IPS-18a (cell line): Measurements from ENCODE around the gene EIF2B2.
"Not testable (repeated sequence)": the region's sequence is repeated elsewhere in the genome, so short reads cannot be mapped to it uniquely, and the experiment has no call there.

Experiments used
- H3K27ac ChIP-seq: one replicate; pipeline ENCODE4 v1.5.1; 2013; ENCODE audit warnings: low read length
- H3K27me3 ChIP-seq: one replicate; pipeline ENCODE4 v1.6.1; 2013; ENCODE audit warnings: mild to moderate bottlenecking, low read length; ENCODE audit not compliant: control insufficient read depth, insufficient read depth
- H3K36me3 ChIP-seq: one replicate; pipeline ENCODE4 v1.6.1; 2013; ENCODE audit warnings: low read depth, low read length; ENCODE audit not compliant: control insufficient read depth
- H3K4me1 ChIP-seq: one replicate; pipeline ENCODE4 v1.6.1; 2013; ENCODE audit warnings: low read depth, low read length; ENCODE audit not compliant: control insufficient read depth
- H3K4me3 ChIP-seq: one replicate; pipeline ENCODE4 v1.5.1; 2013; ENCODE audit warnings: low read length
- H3K9ac ChIP-seq: one replicate; pipeline ENCODE4 v1.6.1; 2013; ENCODE audit warnings: mild to moderate bottlenecking, low read length, moderate library complexity
- H3K9me3 ChIP-seq: one replicate; pipeline ENCODE4 v1.6.1; 2013; ENCODE audit warnings: low read depth, low read length; ENCODE audit not compliant: control insufficient read depth

Gene EIF2B2

GRCh38 chr14:74981833-74982232, 20.9 kb upstream of the EIF2B2 start:
- Histone ChIP-seq H3K9me3 (no peaks in the 10 kb centered on the region), H3K27ac (no peak overlapping the region), H3K4me1 (peaks cover 16% of the 10 kb centered on the region), H3K27me3 (no peaks in the 10 kb centered on the region), H3K36me3 (no peaks in the 10 kb centered on the region), H3K4me3 (no peak overlapping the region), H3K9ac (no peak overlapping the region)

GRCh38 chr14:74982661-74983060, 20.1 kb upstream of the EIF2B2 start:
- Histone ChIP-seq H3K4me1 (peaks cover 16% of the 10 kb centered on the region), H3K36me3 (no peaks in the 10 kb centered on the region), H3K27me3 (no peaks in the 10 kb centered on the region), H3K4me3 (no peak overlapping the region), H3K27ac (no peak overlapping the region), H3K9me3 (no peaks in the 10 kb centered on the region), H3K9ac (no peak overlapping the region)

GRCh38 chr14:74983343-74983742, 19.4 kb upstream of the EIF2B2 start:
- Histone ChIP-seq H3K27me3 (no peaks in the 10 kb centered on the region), H3K36me3 (no peaks in the 10 kb centered on the region), H3K27ac (no peak overlapping the region), H3K4me3 (no peak overlapping the region), H3K9me3 (no peaks in the 10 kb centered on the region), H3K4me1 (peaks cover 14% of the 10 kb centered on the region), H3K9ac (no peak overlapping the region)

- H3K4me3 ChIP-seq: no peak overlapping the region
- H3K9me3 ChIP-seq: no peaks in the 10 kb centered on the region
- H3K36me3 ChIP-seq: no peaks in the 10 kb centered on the region
- H3K27ac ChIP-seq: no peak overlapping the region
- no peak overlapping the region for H3K9ac ChIP-seq
- H3K4me1 ChIP-seq: peaks cover 5% of the 10 kb centered on the region
- no peaks in the 10 kb centered on the region for H3K27me3 ChIP-seq
These were observed 18.3 kb upstream of the EIF2B2 start for GRCh38 chr14:74984236-74985027.

- Histone ChIP-seq H3K9me3 (no peaks in the 10 kb centered on the region), H3K27me3 (no peaks in the 10 kb centered on the region), H3K36me3 (no peaks in the 10 kb centered on the region), H3K27ac (no peak overlapping the region), H3K4me3 (no peak overlapping the region), H3K9ac (no peak overlapping the region), H3K4me1 (peaks cover 5% of the 10 kb centered on the region)
These were observed 17.8 kb upstream of the EIF2B2 start for GRCh38 chr14:74985028-74985310.

- H3K4me3 ChIP-seq: no peak overlapping the region
- no peak overlapping the region for H3K27ac ChIP-seq
- no peaks in the 10 kb centered on the region for H3K4me1 ChIP-seq
- H3K36me3 ChIP-seq: no peaks in the 10 kb centered on the region
- H3K9ac ChIP-seq: no peak overlapping the region
- no peaks in the 10 kb centered on the region for H3K9me3 ChIP-seq
- H3K27me3 ChIP-seq: no peaks in the 10 kb centered on the region
These were observed 16.9 kb upstream of the EIF2B2 start for GRCh38 chr14:74985806-74986205.

- Histone ChIP-seq H3K9me3 (no peaks in the 10 kb centered on the region), H3K27ac (no peak overlapping the region), H3K27me3 (no peaks in the 10 kb centered on the region), H3K9ac (no peak overlapping the region), H3K4me1 (no peaks in the 10 kb centered on the region), H3K36me3 (no peaks in the 10 kb centered on the region), H3K4me3 (no peak overlapping the region)
These were observed 14.6 kb upstream of the EIF2B2 start for GRCh38 chr14:74988131-74988530.

GRCh38 chr14:74988993-74989392, 13.7 kb upstream of the EIF2B2 start:
- no peak overlapping the region for H3K27ac ChIP-seq

GRCh38 chr14:74994182-74994581, 8.5 kb upstream of the EIF2B2 start:
- H3K4me1 ChIP-seq, H3K9me3 ChIP-seq, H3K36me3 ChIP-seq, H3K27ac ChIP-seq, H3K27me3 ChIP-seq, H3K9ac ChIP-seq, H3K4me3 ChIP-seq: not testable (repeated sequence)

More at GRCh38 chr14:74988993-74989392, 13.7 kb upstream of the EIF2B2 start:
- H3K4me1 ChIP-seq: no peaks in the 10 kb centered on the region
- H3K9ac ChIP-seq: no peak overlapping the region
- H3K4me3 ChIP-seq: no peak overlapping the region
- H3K36me3 ChIP-seq: no peaks in the 10 kb centered on the region
- no peaks in the 10 kb centered on the region for H3K9me3 ChIP-seq
- no peaks in the 10 kb centered on the region for H3K27me3 ChIP-seq

GRCh38 chr14:74995781-74996180, 6.9 kb upstream of the EIF2B2 start:
- H3K4me3 ChIP-seq, H3K36me3 ChIP-seq, H3K4me1 ChIP-seq, H3K27me3 ChIP-seq, H3K27ac ChIP-seq, H3K9ac ChIP-seq, H3K9me3 ChIP-seq: not testable (repeated sequence)

- Histone ChIP-seq H3K9ac (no peak overlapping the region), H3K4me3 (no peak overlapping the region), H3K27ac (no peak overlapping the region), H3K27me3 (no peaks in the 10 kb centered on the region), H3K36me3 (peaks cover 13% of the 10 kb centered on the region), H3K4me1 (peaks cover 5% of the 10 kb centered on the region), H3K9me3 (no peaks in the 10 kb centered on the region)
These were observed 1.5 kb upstream of the EIF2B2 start for GRCh38 chr14:75001261-75001660.

- Histone ChIP-seq H3K4me1 (peaks cover 5% of the 10 kb centered on the region), H3K27ac (no peak overlapping the region), H3K27me3 (no peaks in the 10 kb centered on the region), H3K9me3 (no peaks in the 10 kb centered on the region), H3K4me3 (peak overlapping the region; percentile 79), H3K9ac (peak overlapping the region; percentile 1), H3K36me3 (peaks cover 20% of the 10 kb centered on the region)
These were observed 822 bp upstream of the EIF2B2 start for GRCh38 chr14:75001899-75002298.
